ENCODE measurements around the gene UBXN7.

DNA sequence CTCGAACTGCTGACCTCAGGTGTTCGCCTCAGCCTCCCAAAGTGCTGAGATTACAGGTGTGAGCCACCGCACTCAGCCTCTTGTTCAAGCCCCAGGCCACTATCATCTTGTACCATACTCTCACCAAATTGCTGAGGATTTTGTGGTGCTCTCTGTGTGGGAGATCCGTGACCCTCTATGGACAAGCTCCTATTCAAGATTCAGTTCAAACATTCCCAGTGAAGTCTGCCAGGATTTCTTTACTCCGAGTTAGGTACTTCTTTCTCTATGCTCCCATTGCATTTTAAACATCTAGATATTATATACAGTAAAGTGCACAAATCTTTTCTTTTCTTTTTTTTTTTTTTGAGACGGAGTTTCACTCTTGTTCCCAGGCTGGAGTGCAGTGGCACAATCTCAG is 93.2 kb downstream of the UBXN7 start:
- TF ChIP-seq, protein P1, sequence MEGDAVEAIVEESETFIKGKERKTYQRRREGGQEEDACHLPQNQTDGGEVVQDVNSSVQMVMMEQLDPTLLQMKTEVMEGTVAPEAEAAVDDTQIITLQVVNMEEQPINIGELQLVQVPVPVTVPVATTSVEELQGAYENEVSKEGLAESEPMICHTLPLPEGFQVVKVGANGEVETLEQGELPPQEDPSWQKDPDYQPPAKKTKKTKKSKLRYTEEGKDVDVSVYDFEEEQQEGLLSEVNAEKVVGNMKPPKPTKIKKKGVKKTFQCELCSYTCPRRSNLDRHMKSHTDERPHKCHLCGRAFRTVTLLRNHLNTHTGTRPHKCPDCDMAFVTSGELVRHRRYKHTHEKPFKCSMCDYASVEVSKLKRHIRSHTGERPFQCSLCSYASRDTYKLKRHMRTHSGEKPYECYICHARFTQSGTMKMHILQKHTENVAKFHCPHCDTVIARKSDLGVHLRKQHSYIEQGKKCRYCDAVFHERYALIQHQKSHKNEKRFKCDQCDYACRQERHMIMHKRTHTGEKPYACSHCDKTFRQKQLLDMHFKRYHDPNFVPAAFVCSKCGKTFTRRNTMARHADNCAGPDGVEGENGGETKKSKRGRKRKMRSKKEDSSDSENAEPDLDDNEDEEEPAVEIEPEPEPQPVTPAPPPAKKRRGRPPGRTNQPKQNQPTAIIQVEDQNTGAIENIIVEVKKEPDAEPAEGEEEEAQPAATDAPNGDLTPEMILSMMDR (conservative IDR thresholded peaks at IDR 0.05), result no peak
- TF ChIP-seq EZH2 (IDR thresholded peaks at IDR 0.05; ENCODE audit: low read depth), result no peak
